HepG2 (cell line): ENCODE results near the gene COMT. TPM values are rescaled to one million over a fixed set of nuclear protein-coding genes. Genes with fewer than 3 reads are reported as not detected.

Experiments
- ATAC-seq: fragments of 200-7000 bp; cut with Tn5 transposase; 3 replicates; pipeline ENCODE4 v1.9.1; 2020; ENCODE audit warnings: mild to moderate bottlenecking, moderate library complexity
- BruUV-seq: library from RNA; stranded (reverse); fragments of 400-500 nt; replicated peaks from 2 replicates; lab custom pipeline; 2021; lab: Mats Ljungman, UMichigan
- CTCF ChIA-PET: fragments of 300-600 bp; formaldehyde crosslinking; extraction: SDS; loops from one replicate; lab custom pipeline; 2021; ENCODE audit warnings: low total read pairs, inconsistent platforms, low intra/inter-chr PET ratio; lab: Yijun Ruan, JAX
- POLR2A ChIA-PET: fragments of 350-600 bp; sonication (Branson Sonifier 250); formaldehyde crosslinking; loops from one replicate; lab custom pipeline; 2020; ENCODE audit warnings: antibody characterized with exemption, inconsistent platforms; lab: Yijun Ruan, JAX
- DNase-seq: peaks from one replicate; pipeline ENCODE4 v3.0.0-alpha.2; 2015; ENCODE audit warnings: low spot score
- FAIRE-seq: peaks from 3 replicates; lab custom pipeline; 2011; peaks lifted over from hg19 to GRCh38; lab: Jason Lieb, UNC
- H2AFZ ChIP-seq: one replicate; pipeline ENCODE4 v1.6.1; 2011; ENCODE audit warnings: low read length, inconsistent platforms
- H3K27ac ChIP-seq: fragments of 300-600 bp; 3 replicates; pipeline ENCODE4 v1.8.0; 2011; ENCODE audit warnings: mixed run types, mild to moderate bottlenecking, mixed read lengths, low read length, inconsistent platforms; ENCODE audit not compliant: insufficient read depth; ENCODE audit errors: extremely low read length
- H3K27me3 ChIP-seq, 2 experiments: fragments of 200-600 bp in 1 of 2; 2 replicates in 1 of 2; 3 replicates in 1 of 2; pipeline versions ENCODE4 v1.6.0 to v1.8.0; 2011; ENCODE audit warnings: low read length in 2 of 2, mild to moderate bottlenecking in 2 of 2, moderate library complexity in 2 of 2, inconsistent platforms in 1 of 2; ENCODE audit not compliant: insufficient read depth in 2 of 2, control insufficient read depth in 1 of 2
- H3K36me3 ChIP-seq, 2 experiments: fragments of 200-600 bp in 1 of 2; replicated peaks in 1 of 2; 2 replicates in 1 of 2; 3 replicates in 1 of 2; pipeline versions ENCODE4 v1.5.1 to v1.8.0; 2011; ENCODE audit warnings: low read length in 2 of 2, inconsistent platforms in 1 of 2; ENCODE audit not compliant: insufficient read depth in 2 of 2, control insufficient read depth in 1 of 2
- H3K4me1 ChIP-seq: 2 replicates; pipeline ENCODE4 v1.5.1; 2012; ENCODE audit warnings: low read length, inconsistent platforms; ENCODE audit not compliant: insufficient read depth
- H3K4me2 ChIP-seq: 2 replicates; pipeline ENCODE4 v1.6.0; 2011; ENCODE audit warnings: low read depth, low read length, inconsistent platforms
- H3K4me3 ChIP-seq, 3 experiments: fragments of 200-600 bp in 1 of 3; sonication (generic), shearing (Covaris generic) in 1 of 3; replicated peaks in 1 of 3; 2 replicates each; pipeline ENCODE4 v1.5.1; 2011 to 2016; ENCODE audit warnings: low read length in 3 of 3, inconsistent platforms in 2 of 3, low read depth in 2 of 3, mild to moderate bottlenecking in 2 of 3, control low read depth in 1 of 3, mixed read lengths in 1 of 3; ENCODE audit not compliant: insufficient read depth in 1 of 3
- H3K79me2 ChIP-seq: one replicate; pipeline ENCODE4 v1.6.1; 2011; ENCODE audit warnings: low read length, inconsistent platforms; ENCODE audit not compliant: insufficient read depth
- H3K9ac ChIP-seq: 2 replicates; pipeline ENCODE4 v1.6.0; 2011; ENCODE audit warnings: mild to moderate bottlenecking, low read depth, low read length, inconsistent platforms; ENCODE audit not compliant: insufficient read depth
- H3K9me3 ChIP-seq: 2 replicates; pipeline ENCODE4 v1.5.1; 2012; ENCODE audit warnings: mild to moderate bottlenecking, low read length
- H4K20me1 ChIP-seq: 2 replicates; pipeline ENCODE4 v1.6.0; 2011; ENCODE audit warnings: inconsistent platforms, mild to moderate bottlenecking, low read length, moderate library complexity; ENCODE audit not compliant: insufficient read depth
- AHR ChIP-seq: IDR thresholded peaks from 2 replicates; pipeline ENCODE4 v1.6.1; 2018; ENCODE audit warnings: missing genetic modification reagents, missing compliant biosample characterization
- ASH2L ChIP-seq: fragments of 300-600, 200-600 bp; sonication (generic); IDR thresholded peaks from 2 replicates; pipeline ENCODE4 v1.7.0; 2017; ENCODE audit warnings: low read depth, mild to moderate bottlenecking, moderate library complexity, mixed read lengths, low read length; ENCODE audit not compliant: insufficient read length
- ISX ChIP-seq: sonication (generic); formaldehyde crosslinking; conservative IDR thresholded peaks from 2 replicates; pipeline ENCODE4 v1.5.0; 2020; ENCODE audit warnings: missing genetic modification reagents
- KLF9 ChIP-seq: IDR thresholded peaks from 2 replicates; pipeline ENCODE4 v1.6.1; 2016; ENCODE audit warnings: low read depth
- MYNN ChIP-seq: sonication (generic); formaldehyde crosslinking; IDR thresholded peaks from 2 replicates; pipeline ENCODE4 v1.4.0; 2020; ENCODE audit warnings: mild to moderate bottlenecking, low read depth, missing genetic modification reagents
- NFE2L1 ChIP-seq: sonication (generic); formaldehyde crosslinking; IDR thresholded peaks from 2 replicates; pipeline ENCODE4 v1.4.0; 2020; ENCODE audit warnings: missing genetic modification reagents, mild to moderate bottlenecking, borderline replicate concordance
- NFYC ChIP-seq: IDR thresholded peaks from 2 replicates; pipeline ENCODE4 v1.6.1; 2016; ENCODE audit warnings: missing genetic modification reagents, missing compliant biosample characterization
- PATZ1 ChIP-seq: sonication (generic); formaldehyde crosslinking; IDR thresholded peaks from 2 replicates; pipeline ENCODE4 v1.4.0; 2020; ENCODE audit warnings: missing genetic modification reagents
- SUZ12 ChIP-seq: fragments of 150-350 bp; IDR thresholded peaks from 2 replicates; pipeline ENCODE4 v1.6.1; 2014; ENCODE audit warnings: low read depth, low read length
- ZNF143 ChIP-seq: sonication (generic); formaldehyde crosslinking; IDR thresholded peaks from 2 replicates; pipeline ENCODE4 v1.4.0; 2020; ENCODE audit warnings: missing genetic modification reagents
- ZNF235 ChIP-seq: sonication (generic); formaldehyde crosslinking; IDR thresholded peaks from 2 replicates; pipeline ENCODE4 v1.8.1; 2023; ENCODE audit warnings: mild to moderate bottlenecking, missing genetic modification reagents, borderline replicate concordance
- ZNF24 ChIP-seq: fragments of 450-650 bp; IDR thresholded peaks from 2 replicates; pipeline ENCODE4 v1.6.1; 2017; ENCODE audit warnings: antibody characterized with exemption, mild to moderate bottlenecking
- ZNF589 ChIP-seq: sonication (generic); formaldehyde crosslinking; conservative IDR thresholded peaks from 2 replicates; pipeline ENCODE4 v1.8.0; 2022; ENCODE audit warnings: mild to moderate bottlenecking, moderate library complexity, missing genetic modification reagents
- ZNF776 ChIP-seq: sonication (generic); formaldehyde crosslinking; IDR thresholded peaks from 2 replicates; pipeline ENCODE4 v1.4.0; 2020; ENCODE audit warnings: mild to moderate bottlenecking, missing genetic modification reagents
- ZSCAN22 ChIP-seq: sonication (generic); formaldehyde crosslinking; IDR thresholded peaks from 2 replicates; pipeline ENCODE4 v1.4.0; 2020; ENCODE audit warnings: mild to moderate bottlenecking, missing genetic modification reagents
- ZSCAN25 ChIP-seq: sonication (generic); formaldehyde crosslinking; IDR thresholded peaks from 2 replicates; pipeline ENCODE4 v1.8.0; 2022; ENCODE audit warnings: mild to moderate bottlenecking, missing genetic modification reagents
- WGBS: methylation state at CpG from one replicate; pipeline ENCODE4 v1.1.6; 2017; ENCODE audit warnings: low lambda C conversion rate; 5-methylcytosine and 5-hydroxymethylcytosine counted together
- in situ Hi-C: cut with HindIII; loops from 2 replicates; pipeline ENCODE4 v1.10.0; 2017; ENCODE audit warnings: low pct_unique_long_range_greater_than_20kb; ENCODE audit not compliant: extremely low pct_ligation_motif_present
- intact Hi-C: fragments of 100-400 bp; cut with micrococcal nuclease; formaldehyde crosslinking; loops from one replicate; pipeline ENCODE4 v1.10.0; 2022; ENCODE audit not compliant: unreplicated experiment
- polyA plus RNA-seq, 8 experiments: library from polyadenylated mRNA; depleted of rRNA in 3 of 8; stranded (reverse) in 7 of 8; unstranded in 1 of 8; fragments of >200 nt; fragmentation: Illumina TruSeq in 4 of 8; extraction: Trizol in 4 of 8; gene quantifications; 2 replicates each; pipeline versions ENCODE4 v1.2.1 to v1.2.3, GENCODE V29; 2011 to 2016; ENCODE audit warnings: low read depth in 4 of 8, missing spikeins in 1 of 8, mixed read lengths in 1 of 8; ENCODE audit not compliant: insufficient read depth in 1 of 8
- total RNA-seq, 5 experiments: library from RNA; depleted of rRNA; stranded (reverse); fragments of >200 nt; fragmentation: Illumina TruSeq; extraction: Trizol; gene quantifications; 2 replicates each; pipeline ENCODE4 v1.2.3, GENCODE V29; 2016; ENCODE audit warnings: low read depth in 1 of 5

COMT gene
- total and polyA plus RNA-seq, 2 of the 13 experiments (the other 11 are each of a cell fraction or from before 2014, with no cell fraction given), result 156 to 162 TPM

DNA sequence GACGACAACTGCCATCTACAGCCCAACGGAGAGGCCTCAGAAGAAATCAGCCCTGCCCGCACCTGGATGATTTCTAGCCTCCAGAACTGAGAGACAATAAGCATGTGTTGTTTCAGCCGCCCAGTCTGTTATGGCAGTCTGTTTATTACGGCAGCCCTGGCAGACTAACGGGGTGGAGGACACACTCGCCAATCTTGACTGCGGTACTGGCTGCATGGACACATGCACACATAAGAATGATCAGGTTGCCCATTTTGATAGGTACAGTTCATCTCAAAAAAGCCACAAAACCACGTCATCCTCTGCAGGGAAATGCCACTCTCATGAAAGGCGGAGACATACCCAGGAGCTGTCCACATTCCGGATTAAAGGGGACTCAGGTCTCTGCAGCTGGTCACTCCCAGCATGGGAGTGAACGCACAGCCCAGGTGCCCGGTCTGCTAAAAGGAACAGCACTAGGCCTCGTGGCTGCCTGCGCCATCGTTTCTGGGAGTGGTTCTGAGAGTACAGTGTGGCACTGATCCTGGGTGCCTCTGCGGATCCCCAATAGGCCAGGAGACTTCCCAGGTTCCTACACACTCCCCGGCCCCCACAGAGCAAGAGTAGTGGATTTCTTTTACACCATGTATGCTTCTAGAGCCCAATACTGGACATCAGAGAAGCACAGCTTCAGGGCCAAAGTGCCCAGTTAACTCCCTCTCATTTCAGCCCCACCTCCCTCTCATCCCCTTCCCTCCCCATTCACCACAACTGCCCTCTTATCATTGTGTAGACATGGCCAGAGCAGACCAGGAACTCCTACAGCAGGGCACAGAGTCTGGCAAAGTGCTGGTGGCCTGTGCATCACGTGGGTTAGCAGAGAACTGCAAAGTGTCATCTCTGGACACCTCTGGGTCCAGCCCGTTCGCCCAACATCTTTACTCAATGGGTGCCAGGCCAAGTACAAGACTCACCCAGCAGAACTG lies 11.7 kb upstream of the COMT start:
- over 99% methylated on average over 16 of the region's 21 CpGs for WGBS
- no peak overlapping the region for H3K27ac ChIP-seq
- CTCF ChIA-PET, result no interaction called here
- intact Hi-C loops (no loop called here), in situ Hi-C loops (no loop called here)
- no peaks in the 10 kb centered on the region for H3K79me2 ChIP-seq
- no peak overlapping the region for H3K4me2 ChIP-seq
- POLR2A ChIA-PET, result no interaction called here
- H2AFZ ChIP-seq, result no peak overlapping the region
- FAIRE-seq (no peak), ATAC-seq (no peak), DNase-seq (no peak)
- H4K20me1 ChIP-seq, result no peaks in the 10 kb centered on the region
- H3K4me3 ChIP-seq, result no peak overlapping the region
- 0 out of 5 replicates have a peak, but pooled peaks cover 0 to 4% of the 10 kb centered on the region in 2 experiments for H3K36me3 ChIP-seq
- TF ChIP-seq NFYC (CRISPR knock-in tag), result no peak
- TF ChIP-seq ZNF589 (CRISPR knock-in tag), result no peak
- no peak for TF ChIP-seq ZNF776 (CRISPR knock-in tag)
- no peak for TF ChIP-seq ZSCAN25 (CRISPR knock-in tag)
- TF ChIP-seq AHR (CRISPR knock-in tag), result no peak
- TF ChIP-seq KLF9 (CRISPR knock-in tag), result no peak
- no peak for TF ChIP-seq ISX (CRISPR knock-in tag)
- TF ChIP-seq ZSCAN22 (CRISPR knock-in tag), result no peak
- TF ChIP-seq SUZ12, result no peak
- TF ChIP-seq ZNF143, result no peak
- TF ChIP-seq ASH2L, result no peak
- TF ChIP-seq PATZ1 (CRISPR knock-in tag), result no peak
- no peak for TF ChIP-seq ZNF24
- no peak for TF ChIP-seq NFE2L1
- TF ChIP-seq ZNF235 (CRISPR knock-in tag), result no peak
- no peak for TF ChIP-seq MYNN (CRISPR knock-in tag)
- no peaks in the 10 kb centered on the region for H3K27me3 ChIP-seq
- H3K9ac ChIP-seq, result no peak overlapping the region
- no TSS peak for BruUV-seq
- H3K4me1 ChIP-seq, result no peaks in the 10 kb centered on the region; the same call in 1 of the 2 replicates
- no peaks in the 10 kb centered on the region for H3K9me3 ChIP-seq
